NCI-H2107 treated with DMSO at 0.1 percent for 48 hours (cell line): ENCODE measurements around the gene EXOC1L.
"Not testable (repeated sequence)": the region's sequence is repeated elsewhere in the genome, so short reads cannot be mapped to it uniquely, and the experiment has no call there.

Experiments
- DNase-seq: peaks from one replicate; lab custom pipeline; 2025; ENCODE audit not compliant: unreplicated experiment; lab: John Stamatoyannopoulos, UW

EXOC1L gene

GRCh38 chr4:55837903-55838302, 18.3 kb downstream of the EXOC1L start:
- no peak for DNase-seq

- no peak for DNase-seq
Observed at GRCh38 chr4:55838356-55838755, 18.8 kb downstream of the EXOC1L start.

- DNase-seq = no peak
Observed at GRCh38 chr4:55838952-55839351, 19.4 kb downstream of the EXOC1L start.

GRCh38 chr4:55840956-55841355, 21.4 kb downstream of the EXOC1L start:
- DNase-seq = no peak

GRCh38 chr4:55841373-55842239, 22.0 kb downstream of the EXOC1L start:
- DNase-seq = peak; percentile 5

- not testable (repeated sequence) for DNase-seq
Observed at GRCh38 chr4:55842312-55842711, 22.7 kb downstream of the EXOC1L start.

GRCh38 chr4:55849724-55850123, 30.1 kb downstream of the EXOC1L start:
- no peak for DNase-seq

GRCh38 chr4:55851885-55852284, 32.3 kb downstream of the EXOC1L start:
- no peak for DNase-seq

- DNase-seq = peak; percentile 80
Observed at GRCh38 chr4:55853484-55854046, 34.0 kb downstream of the EXOC1L start, which contains the start of gene EXOC1. TSS of gene EXOC1 (plus strand) at chr4:55853648. CDS start at chr4:55858324, 4,676 bp downstream.

GRCh38 chr4:55854129-55854528, 34.5 kb downstream of the EXOC1L start:
- no peak for DNase-seq

GRCh38 chr4:55857586-55857985, 38.0 kb downstream of the EXOC1L start:
- no peak for DNase-seq

- no peak for DNase-seq
Observed at GRCh38 chr4:55859711-55860110, 40.1 kb downstream of the EXOC1L start.

GRCh38 chr4:55864577-55865223, 45.1 kb downstream of the EXOC1L start:
- DNase-seq = no peak

- no peak for DNase-seq
Observed at GRCh38 chr4:55865228-55865806, 45.7 kb downstream of the EXOC1L start.

- DNase-seq = no peak
Observed at GRCh38 chr4:55866290-55866907, 46.8 kb downstream of the EXOC1L start.

- peak; percentile 48 for DNase-seq
Observed at GRCh38 chr4:55866973-55867574, 47.5 kb downstream of the EXOC1L start.

- no peak for DNase-seq
Observed at GRCh38 chr4:55868581-55869090, 49.0 kb downstream of the EXOC1L start.

GRCh38 chr4:55871299-55871800, 51.8 kb downstream of the EXOC1L start:
- no peak for DNase-seq

- no peak for DNase-seq
Observed at GRCh38 chr4:55874831-55875230, 55.2 kb downstream of the EXOC1L start.

- no peak for DNase-seq
Observed at GRCh38 chr4:55876387-55876786, 56.8 kb downstream of the EXOC1L start.
